Neural progenitor cell (in vitro differentiated cells): ENCODE results near the gene TBCB. TPM values are rescaled to one million over a fixed set of nuclear protein-coding genes. Genes with fewer than 3 reads are reported as not detected.

Source experiments
- DNase-seq: peaks from one replicate; pipeline ENCODE4 v3.0.0-alpha.2; 2016; ENCODE audit warnings: low spot score
- H2AFZ ChIP-seq: fragments of 200-600 bp; sonication (generic); replicated peaks from 2 replicates; pipeline ENCODE4 v1.6.1; 2016; ENCODE audit warnings: antibody characterized with exemption
- H3F3A ChIP-seq: fragments of 200-600 bp; sonication (generic); 2 replicates; pipeline ENCODE4 v1.6.1; 2016; ENCODE audit warnings: antibody characterized with exemption, low read depth
- H3K27ac ChIP-seq: fragments of 200-600 bp; sonication (generic); 2 replicates; pipeline ENCODE4 v1.5.1; 2016; ENCODE audit warnings: mild to moderate bottlenecking
- H3K27me3 ChIP-seq: fragments of 200-600 bp; sonication (generic); 2 replicates; pipeline ENCODE4 v1.6.1; 2016; ENCODE audit warnings: mild to moderate bottlenecking, moderate library complexity
- H3K36me3 ChIP-seq: fragments of 200-600 bp; sonication (generic); 2 replicates; pipeline ENCODE4 v1.5.1; 2016
- H3K4me1 ChIP-seq: fragments of 200-600 bp; sonication (generic); 2 replicates; pipeline ENCODE4 v1.6.1; 2016; ENCODE audit warnings: mixed run types
- H3K4me2 ChIP-seq: fragments of 200-600 bp; sonication (generic); 2 replicates; pipeline ENCODE4 v1.6.1; 2016
- H3K4me3 ChIP-seq: fragments of 200-600 bp; sonication (generic); 2 replicates; pipeline ENCODE4 v1.5.1; 2016
- H3K79me2 ChIP-seq: fragments of 200-600 bp; sonication (generic); 2 replicates; pipeline ENCODE4 v1.6.1; 2016; ENCODE audit warnings: low read depth
- H3K9ac ChIP-seq: fragments of 200-600 bp; sonication (generic); 2 replicates; pipeline ENCODE4 v1.6.1; 2016
- H3K9me3 ChIP-seq: fragments of 200-600 bp; sonication (generic); 2 replicates; pipeline ENCODE4 v1.5.1; 2016; ENCODE audit warnings: low read depth
- H4K20me1 ChIP-seq: fragments of 200-600 bp; sonication (generic); 2 replicates; pipeline ENCODE4 v1.6.1; 2016; ENCODE audit warnings: low read depth
- H3K27ac Mint-ChIP-seq: 3 replicates; pipeline ENCODE4 v1.8.0; 2021; ENCODE audit warnings: mixed read lengths
- H3K27me3 Mint-ChIP-seq: 2 replicates; pipeline ENCODE4 v1.8.0; 2022; ENCODE audit warnings: low read depth, mild to moderate bottlenecking, inconsistent platforms, moderate library complexity, mixed read lengths; ENCODE audit not compliant: insufficient read depth
- H3K36me3 Mint-ChIP-seq: 3 replicates; pipeline ENCODE4 v1.8.0; 2021; ENCODE audit warnings: mixed read lengths
- H3K4me1 Mint-ChIP-seq: 3 replicates; pipeline ENCODE4 v1.8.0; 2021; ENCODE audit warnings: mixed read lengths
- H3K4me3 Mint-ChIP-seq: 3 replicates; pipeline ENCODE4 v1.8.0; 2021; ENCODE audit warnings: mild to moderate bottlenecking, moderate library complexity, mixed read lengths
- H3K9me3 Mint-ChIP-seq: 3 replicates; pipeline ENCODE4 v1.8.0; 2020; ENCODE audit warnings: mixed read lengths
- CTCF ChIP-seq: fragments of 200-600 bp; sonication (generic); IDR thresholded peaks from 2 replicates; pipeline ENCODE4 v1.5.1; 2017; ENCODE audit warnings: antibody characterized with exemption, mild to moderate bottlenecking
- EZH2 ChIP-seq: fragments of 200-600 bp; sonication (generic); IDR thresholded peaks from 2 replicates; pipeline ENCODE4 v1.6.1; 2017; ENCODE audit warnings: antibody characterized with exemption, mild to moderate bottlenecking, moderate library complexity
- EZH2phosphoT487 ChIP-seq: fragments of 200-600 bp; sonication (generic); IDR thresholded peaks from 2 replicates; pipeline ENCODE4 v1.6.1; 2017; ENCODE audit warnings: antibody characterized with exemption
- total RNA-seq: library from RNA; depleted of rRNA; stranded (reverse); fragments of >200 nt; gene quantifications from 2 replicates; pipeline ENCODE4 v1.2.3, GENCODE V29; 2015; ENCODE audit warnings: low replicate concordance

TBCB gene
- total RNA-seq, 1 donor from 2014 or later, result 166 TPM

- no peaks in the 10 kb centered on the region for H3K27me3 ChIP-seq
- peaks cover 15% of the 10 kb centered on the region for H3K4me1 ChIP-seq
- no peaks in the 10 kb centered on the region for H3K36me3 ChIP-seq
- H3K27ac Mint-ChIP-seq, result peak overlapping the region; percentile 5
- H3K9ac ChIP-seq, result no peak overlapping the region
- TF ChIP-seq EZH2, result no peak
- no peak for TF ChIP-seq CTCF
- TF ChIP-seq EZH2phosphoT487, result no peak
- DNase-seq, result no peak
- peaks cover 9% of the 10 kb centered on the region for H3K4me1 Mint-ChIP-seq
- no peak overlapping the region for H2AFZ ChIP-seq
- peaks cover 5% of the 10 kb centered on the region for H3K27me3 Mint-ChIP-seq
- H3K4me3 ChIP-seq, result no peak overlapping the region
- H3F3A ChIP-seq, result peaks cover 5% of the 10 kb centered on the region
- H3K9me3 Mint-ChIP-seq, result no peaks in the 10 kb centered on the region
- H3K9me3 ChIP-seq, result no peaks in the 10 kb centered on the region
- H3K79me2 ChIP-seq, result peaks cover 18% of the 10 kb centered on the region
- H3K27ac ChIP-seq, result peak overlapping the region; percentile 70
- H3K36me3 Mint-ChIP-seq, result peaks cover 12% of the 10 kb centered on the region
- H4K20me1 ChIP-seq, result peaks cover 12% of the 10 kb centered on the region
- H3K4me3 Mint-ChIP-seq, result no peak overlapping the region
- H3K4me2 ChIP-seq, result peak overlapping the region; percentile 61
Measured at GRCh38 chr19:36120092-36120983, 5.1 kb downstream of the TBCB start.

GRCh38 chr19:36120984-36121358 is 5.7 kb downstream of the TBCB start:
- TF ChIP-seq EZH2, result no peak
- no peak for TF ChIP-seq EZH2phosphoT487
- no peak for TF ChIP-seq CTCF
- H3K27me3 ChIP-seq, result no peaks in the 10 kb centered on the region
- H3K9me3 ChIP-seq, result no peaks in the 10 kb centered on the region
- DNase-seq, result no peak
- no peak overlapping the region for H3K27ac ChIP-seq
- H4K20me1 ChIP-seq, result peaks cover 11% of the 10 kb centered on the region
- H3K79me2 ChIP-seq, result peaks cover 17% of the 10 kb centered on the region
- no peak overlapping the region for H3K9ac ChIP-seq
- H2AFZ ChIP-seq, result no peak overlapping the region
- Mint-ChIP-seq H3K9me3 (no peaks in the 10 kb centered on the region), H3K36me3 (peaks cover 17% of the 10 kb centered on the region), H3K27me3 (peaks cover 3% of the 10 kb centered on the region), H3K4me1 (peaks cover 8% of the 10 kb centered on the region), H3K4me3 (no peak overlapping the region), H3K27ac (no peak overlapping the region)
- peaks cover 14% of the 10 kb centered on the region for H3K4me1 ChIP-seq
- H3K4me3 ChIP-seq, result no peak overlapping the region
- peaks cover 5% of the 10 kb centered on the region for H3F3A ChIP-seq
- H3K36me3 ChIP-seq, result no peaks in the 10 kb centered on the region
- H3K4me2 ChIP-seq, result no peak overlapping the region

- H3K4me1 Mint-ChIP-seq, result peaks cover 3% of the 10 kb centered on the region
- H3K36me3 Mint-ChIP-seq, result peaks cover 15% of the 10 kb centered on the region
- no peak overlapping the region for H3K4me3 Mint-ChIP-seq
- peaks cover 3% of the 10 kb centered on the region for H3K27me3 Mint-ChIP-seq
- H3K9me3 Mint-ChIP-seq, result no peaks in the 10 kb centered on the region
- H3K9ac ChIP-seq, result no peak overlapping the region
- H3K27me3 ChIP-seq, result no peaks in the 10 kb centered on the region
- TF ChIP-seq CTCF, result no peak
- TF ChIP-seq EZH2phosphoT487, result no peak
- TF ChIP-seq EZH2, result no peak
- H3K36me3 ChIP-seq, result no peaks in the 10 kb centered on the region
- no peak overlapping the region for H2AFZ ChIP-seq
- DNase-seq, result no peak
- H3K27ac Mint-ChIP-seq, result no peak overlapping the region
- H4K20me1 ChIP-seq, result peaks cover 6% of the 10 kb centered on the region
- no peaks in the 10 kb centered on the region for H3K9me3 ChIP-seq
- H3K4me3 ChIP-seq, result no peak overlapping the region
- no peak overlapping the region for H3K4me2 ChIP-seq
- no peak overlapping the region for H3K27ac ChIP-seq
- H3F3A ChIP-seq, result peaks cover 5% of the 10 kb centered on the region
- H3K4me1 ChIP-seq, result peaks cover 10% of the 10 kb centered on the region
- peaks cover 11% of the 10 kb centered on the region for H3K79me2 ChIP-seq
Measured at GRCh38 chr19:36121486-36122124, 6.3 kb downstream of the TBCB start.
